GM23338 (cell line): Measurements from ENCODE around the gene MAT2B. TPM values are rescaled to one million over a fixed set of nuclear protein-coding genes. Genes with fewer than 3 reads are reported as not detected.
A peak's percentile ranks its signal among the peaks of the same experiment; 100 is the strongest.

Experiments
- ATAC-seq: fragments of 200-7000 bp; cut with Tn5 transposase; 3 replicates; pipeline ENCODE4 v1.9.1; 2020
- DNase-seq: peaks from one replicate; pipeline ENCODE4 v3.0.0-alpha.2; 2015; ENCODE audit warnings: low spot score
- H2AFZ ChIP-seq: fragments of 200-600 bp; sonication (generic); 2 replicates; pipeline ENCODE4 v1.8.0; 2016; ENCODE audit warnings: antibody characterized with exemption, mild to moderate bottlenecking, moderate library complexity
- H3F3A ChIP-seq: fragments of 200-600 bp; sonication (generic); replicated peaks from 2 replicates; pipeline ENCODE4 v1.8.0; 2017; ENCODE audit warnings: antibody characterized with exemption, mixed run types, low read depth
- H3K27ac ChIP-seq: fragments of 200-600 bp; sonication (generic); 2 replicates; pipeline ENCODE4 v1.6.1; 2016; ENCODE audit warnings: low read depth
- H3K27me3 ChIP-seq: fragments of 200-600 bp; sonication (generic); 2 replicates; pipeline ENCODE4 v1.8.0; 2016; ENCODE audit warnings: mild to moderate bottlenecking, mixed run types, moderate library complexity; ENCODE audit not compliant: insufficient read depth
- H3K36me3 ChIP-seq: fragments of 200-600 bp; sonication (generic); 2 replicates; pipeline ENCODE4 v1.8.0; 2016; ENCODE audit warnings: mild to moderate bottlenecking; ENCODE audit not compliant: insufficient read depth
- H3K4me1 ChIP-seq: fragments of 200-600 bp; sonication (generic); 2 replicates; pipeline ENCODE4 v1.8.0; 2016; ENCODE audit warnings: mild to moderate bottlenecking, moderate library complexity; ENCODE audit not compliant: insufficient read depth
- H3K4me2 ChIP-seq: fragments of 200-600 bp; sonication (generic); 2 replicates; pipeline ENCODE4 v1.7.1; 2017; ENCODE audit warnings: mixed run types
- H3K4me3 ChIP-seq: fragments of 200-600 bp; sonication (generic); 2 replicates; pipeline ENCODE4 v1.6.1; 2016; ENCODE audit warnings: mixed run types
- H3K79me2 ChIP-seq: fragments of 200-600 bp; sonication (generic); replicated peaks from 2 replicates; pipeline ENCODE4 v1.8.0; 2017; ENCODE audit warnings: mild to moderate bottlenecking; ENCODE audit not compliant: insufficient read depth
- H3K9me2 ChIP-seq: fragments of 200-600 bp; sonication (generic); 2 replicates; pipeline ENCODE4 v1.8.0; 2017; ENCODE audit not compliant: insufficient read depth
- H4K20me1 ChIP-seq: fragments of 200-600 bp; sonication (generic); replicated peaks from 2 replicates; pipeline ENCODE4 v1.8.0; 2017; ENCODE audit warnings: mild to moderate bottlenecking; ENCODE audit not compliant: insufficient read depth
- H3K27ac Mint-ChIP-seq: 2 replicates; pipeline ENCODE4 v1.8.0; 2020; ENCODE audit warnings: inconsistent platforms, mild to moderate bottlenecking, moderate library complexity, mixed read lengths
- H3K27me3 Mint-ChIP-seq: 3 replicates; pipeline ENCODE4 v1.8.0; 2022; ENCODE audit warnings: low read depth, mild to moderate bottlenecking, moderate library complexity, mixed read lengths, inconsistent platforms; ENCODE audit not compliant: insufficient read depth, poor library complexity
- H3K36me3 Mint-ChIP-seq: 3 replicates; pipeline ENCODE4 v1.8.0; 2021; ENCODE audit warnings: low read depth, mild to moderate bottlenecking, inconsistent platforms, moderate library complexity, mixed read lengths
- H3K4me1 Mint-ChIP-seq: 3 replicates; pipeline ENCODE4 v1.8.0; 2020; ENCODE audit warnings: mild to moderate bottlenecking, inconsistent platforms, mixed read lengths
- H3K4me3 Mint-ChIP-seq: 3 replicates; pipeline ENCODE4 v1.8.0; 2021; ENCODE audit warnings: moderate library complexity, mild to moderate bottlenecking, inconsistent platforms, mixed read lengths
- H3K9me3 Mint-ChIP-seq: 3 replicates; pipeline ENCODE4 v1.8.0; 2020; ENCODE audit warnings: moderate library complexity, mild to moderate bottlenecking, inconsistent platforms, mixed read lengths
- CREB1 ChIP-seq: fragments of 250-450 bp; sonication (Bioruptor Pico); IDR thresholded peaks from 2 replicates; pipeline ENCODE4 v1.5.0; 2020; ENCODE audit warnings: low read depth, mild to moderate bottlenecking, moderate library complexity
- EZH2 ChIP-seq: fragments of 200-600 bp; sonication (generic); IDR thresholded peaks from one replicate; pipeline ENCODE4 v1.8.0; 2017; ENCODE audit warnings: antibody characterized with exemption, mild to moderate bottlenecking, low read depth; ENCODE audit not compliant: unreplicated experiment
- EZH2phosphoT487 ChIP-seq: fragments of 200-600 bp; sonication (generic); IDR thresholded peaks from one replicate; pipeline ENCODE4 v1.8.1; 2018; ENCODE audit warnings: antibody characterized with exemption; ENCODE audit not compliant: unreplicated experiment
- JUNB ChIP-seq: IDR thresholded peaks from one replicate; pipeline ENCODE4 v1.6.1; 2016; ENCODE audit warnings: antibody characterized with exemption; ENCODE audit not compliant: unreplicated experiment
- NANOG ChIP-seq: IDR thresholded peaks from 2 replicates; pipeline ENCODE4 v1.6.1; 2016; ENCODE audit warnings: antibody characterized with exemption, borderline replicate concordance
- POLR2AphosphoS5 ChIP-seq: IDR thresholded peaks from 2 replicates; pipeline ENCODE4 v1.6.1; 2016; ENCODE audit warnings: antibody characterized with exemption, low read depth
- STAT1 ChIP-seq: IDR thresholded peaks from one replicate; pipeline ENCODE4 v1.6.1; 2016; ENCODE audit warnings: antibody characterized with exemption; ENCODE audit not compliant: unreplicated experiment
- ZNF114 ChIP-seq: fragments of 250-450 bp; sonication (Bioruptor Pico); IDR thresholded peaks from 2 replicates; pipeline ENCODE4 v1.5.0; 2020; ENCODE audit warnings: mild to moderate bottlenecking, moderate library complexity
- ZNF331 ChIP-seq: fragments of 250-450 bp; sonication (Bioruptor Pico); IDR thresholded peaks from 2 replicates; pipeline ENCODE4 v1.5.0; 2020; ENCODE audit warnings: low read depth, mild to moderate bottlenecking, moderate library complexity
- polyA plus RNA-seq: library from polyadenylated mRNA; unstranded; fragments of >200 nt; fragmentation: Nextera tagmentation; extraction: Ambion mirVana; gene quantifications from 2 replicates; pipeline ENCODE4 v1.2.1, GENCODE V29; 2016
- total RNA-seq: library from RNA; depleted of rRNA; stranded (reverse); fragments of >200 nt; shearing (Covaris generic); gene quantifications from 2 replicates; pipeline ENCODE4 v1.2.3, GENCODE V29; 2014
- TF ChIP-seq, protein P1 (sequence below): IDR thresholded peaks from 2 replicates; pipeline ENCODE4 v1.6.1; 2016; ENCODE audit warnings: antibody characterized with exemption
- TF ChIP-seq, protein P2 (sequence below): IDR thresholded peaks from one replicate; pipeline ENCODE4 v1.6.1; 2018; ENCODE audit warnings: antibody characterized with exemption; ENCODE audit not compliant: unreplicated experiment
- TF ChIP-seq, protein P3 (sequence below): fragments of 250-450 bp; sonication (Bioruptor Pico); IDR thresholded peaks from 2 replicates; pipeline ENCODE4 v1.5.0; 2020; ENCODE audit warnings: mild to moderate bottlenecking, moderate library complexity
- TF ChIP-seq, protein P4 (sequence below), 2 experiments: fragments of 200-600 bp in 1 of 2; sonication (generic) in 1 of 2; conservative IDR thresholded peaks; 2 replicates each; pipeline versions ENCODE4 v1.5.1 to v1.6.1; 2016 to 2017; ENCODE audit warnings: antibody characterized with exemption in 2 of 2, low read depth in 2 of 2, mild to moderate bottlenecking in 2 of 2, moderate library complexity in 1 of 2

Gene MAT2B
- total and polyA plus RNA-seq, 2 experiments from 2014 or later = 81.4 to 120 TPM

DNA sequence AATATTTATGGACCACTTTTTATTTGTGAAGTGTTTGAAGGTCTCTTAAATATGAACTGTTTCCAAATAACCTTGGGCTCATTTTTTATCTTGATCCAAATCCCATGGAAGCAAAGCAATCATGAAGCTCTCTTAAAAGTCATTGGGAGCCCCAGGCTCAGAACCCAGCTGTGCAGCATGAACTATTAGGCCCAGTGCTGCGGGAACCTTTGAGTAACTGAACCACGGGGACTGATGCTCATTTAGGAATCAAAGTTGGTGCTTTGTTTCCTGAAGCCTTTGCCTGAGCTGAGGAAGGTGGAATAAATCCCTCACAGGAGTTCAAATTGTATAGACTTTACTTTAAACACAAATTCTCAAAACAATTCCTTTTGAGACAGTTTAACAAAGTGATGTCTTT, 27.8 kb downstream of the MAT2B start:
- Mint-ChIP-seq H3K27me3 (peaks cover 9% of the 10 kb centered on the region), H3K36me3 (no peaks in the 10 kb centered on the region), H3K27ac (peak overlapping the region; percentile 79), H3K4me1 (peaks cover 47% of the 10 kb centered on the region), H3K9me3 (peaks cover 6% of the 10 kb centered on the region; the same call in 1 of the 3 replicates), H3K4me3 (no peak overlapping the region)
- ATAC-seq (peak; percentile 54), DNase-seq (peak; percentile 18)
- no peaks in the 10 kb centered on the region for H3K27me3 ChIP-seq
- TF ChIP-seq, protein P1, sequence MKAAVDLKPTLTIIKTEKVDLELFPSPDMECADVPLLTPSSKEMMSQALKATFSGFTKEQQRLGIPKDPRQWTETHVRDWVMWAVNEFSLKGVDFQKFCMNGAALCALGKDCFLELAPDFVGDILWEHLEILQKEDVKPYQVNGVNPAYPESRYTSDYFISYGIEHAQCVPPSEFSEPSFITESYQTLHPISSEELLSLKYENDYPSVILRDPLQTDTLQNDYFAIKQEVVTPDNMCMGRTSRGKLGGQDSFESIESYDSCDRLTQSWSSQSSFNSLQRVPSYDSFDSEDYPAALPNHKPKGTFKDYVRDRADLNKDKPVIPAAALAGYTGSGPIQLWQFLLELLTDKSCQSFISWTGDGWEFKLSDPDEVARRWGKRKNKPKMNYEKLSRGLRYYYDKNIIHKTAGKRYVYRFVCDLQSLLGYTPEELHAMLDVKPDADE = no peak
- TF ChIP-seq ZNF114 (no peak), STAT1 (no peak), EZH2 (no peak), JUNB (no peak), CREB1 (CRISPR knock-in tag) (no peak), EZH2phosphoT487 (no peak), ZNF331 (no peak), NANOG (no peak), POLR2AphosphoS5 (no peak)
- TF ChIP-seq, protein P2, sequence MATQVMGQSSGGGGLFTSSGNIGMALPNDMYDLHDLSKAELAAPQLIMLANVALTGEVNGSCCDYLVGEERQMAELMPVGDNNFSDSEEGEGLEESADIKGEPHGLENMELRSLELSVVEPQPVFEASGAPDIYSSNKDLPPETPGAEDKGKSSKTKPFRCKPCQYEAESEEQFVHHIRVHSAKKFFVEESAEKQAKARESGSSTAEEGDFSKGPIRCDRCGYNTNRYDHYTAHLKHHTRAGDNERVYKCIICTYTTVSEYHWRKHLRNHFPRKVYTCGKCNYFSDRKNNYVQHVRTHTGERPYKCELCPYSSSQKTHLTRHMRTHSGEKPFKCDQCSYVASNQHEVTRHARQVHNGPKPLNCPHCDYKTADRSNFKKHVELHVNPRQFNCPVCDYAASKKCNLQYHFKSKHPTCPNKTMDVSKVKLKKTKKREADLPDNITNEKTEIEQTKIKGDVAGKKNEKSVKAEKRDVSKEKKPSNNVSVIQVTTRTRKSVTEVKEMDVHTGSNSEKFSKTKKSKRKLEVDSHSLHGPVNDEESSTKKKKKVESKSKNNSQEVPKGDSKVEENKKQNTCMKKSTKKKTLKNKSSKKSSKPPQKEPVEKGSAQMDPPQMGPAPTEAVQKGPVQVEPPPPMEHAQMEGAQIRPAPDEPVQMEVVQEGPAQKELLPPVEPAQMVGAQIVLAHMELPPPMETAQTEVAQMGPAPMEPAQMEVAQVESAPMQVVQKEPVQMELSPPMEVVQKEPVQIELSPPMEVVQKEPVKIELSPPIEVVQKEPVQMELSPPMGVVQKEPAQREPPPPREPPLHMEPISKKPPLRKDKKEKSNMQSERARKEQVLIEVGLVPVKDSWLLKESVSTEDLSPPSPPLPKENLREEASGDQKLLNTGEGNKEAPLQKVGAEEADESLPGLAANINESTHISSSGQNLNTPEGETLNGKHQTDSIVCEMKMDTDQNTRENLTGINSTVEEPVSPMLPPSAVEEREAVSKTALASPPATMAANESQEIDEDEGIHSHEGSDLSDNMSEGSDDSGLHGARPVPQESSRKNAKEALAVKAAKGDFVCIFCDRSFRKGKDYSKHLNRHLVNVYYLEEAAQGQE = no peak
- TF ChIP-seq, protein P3, sequence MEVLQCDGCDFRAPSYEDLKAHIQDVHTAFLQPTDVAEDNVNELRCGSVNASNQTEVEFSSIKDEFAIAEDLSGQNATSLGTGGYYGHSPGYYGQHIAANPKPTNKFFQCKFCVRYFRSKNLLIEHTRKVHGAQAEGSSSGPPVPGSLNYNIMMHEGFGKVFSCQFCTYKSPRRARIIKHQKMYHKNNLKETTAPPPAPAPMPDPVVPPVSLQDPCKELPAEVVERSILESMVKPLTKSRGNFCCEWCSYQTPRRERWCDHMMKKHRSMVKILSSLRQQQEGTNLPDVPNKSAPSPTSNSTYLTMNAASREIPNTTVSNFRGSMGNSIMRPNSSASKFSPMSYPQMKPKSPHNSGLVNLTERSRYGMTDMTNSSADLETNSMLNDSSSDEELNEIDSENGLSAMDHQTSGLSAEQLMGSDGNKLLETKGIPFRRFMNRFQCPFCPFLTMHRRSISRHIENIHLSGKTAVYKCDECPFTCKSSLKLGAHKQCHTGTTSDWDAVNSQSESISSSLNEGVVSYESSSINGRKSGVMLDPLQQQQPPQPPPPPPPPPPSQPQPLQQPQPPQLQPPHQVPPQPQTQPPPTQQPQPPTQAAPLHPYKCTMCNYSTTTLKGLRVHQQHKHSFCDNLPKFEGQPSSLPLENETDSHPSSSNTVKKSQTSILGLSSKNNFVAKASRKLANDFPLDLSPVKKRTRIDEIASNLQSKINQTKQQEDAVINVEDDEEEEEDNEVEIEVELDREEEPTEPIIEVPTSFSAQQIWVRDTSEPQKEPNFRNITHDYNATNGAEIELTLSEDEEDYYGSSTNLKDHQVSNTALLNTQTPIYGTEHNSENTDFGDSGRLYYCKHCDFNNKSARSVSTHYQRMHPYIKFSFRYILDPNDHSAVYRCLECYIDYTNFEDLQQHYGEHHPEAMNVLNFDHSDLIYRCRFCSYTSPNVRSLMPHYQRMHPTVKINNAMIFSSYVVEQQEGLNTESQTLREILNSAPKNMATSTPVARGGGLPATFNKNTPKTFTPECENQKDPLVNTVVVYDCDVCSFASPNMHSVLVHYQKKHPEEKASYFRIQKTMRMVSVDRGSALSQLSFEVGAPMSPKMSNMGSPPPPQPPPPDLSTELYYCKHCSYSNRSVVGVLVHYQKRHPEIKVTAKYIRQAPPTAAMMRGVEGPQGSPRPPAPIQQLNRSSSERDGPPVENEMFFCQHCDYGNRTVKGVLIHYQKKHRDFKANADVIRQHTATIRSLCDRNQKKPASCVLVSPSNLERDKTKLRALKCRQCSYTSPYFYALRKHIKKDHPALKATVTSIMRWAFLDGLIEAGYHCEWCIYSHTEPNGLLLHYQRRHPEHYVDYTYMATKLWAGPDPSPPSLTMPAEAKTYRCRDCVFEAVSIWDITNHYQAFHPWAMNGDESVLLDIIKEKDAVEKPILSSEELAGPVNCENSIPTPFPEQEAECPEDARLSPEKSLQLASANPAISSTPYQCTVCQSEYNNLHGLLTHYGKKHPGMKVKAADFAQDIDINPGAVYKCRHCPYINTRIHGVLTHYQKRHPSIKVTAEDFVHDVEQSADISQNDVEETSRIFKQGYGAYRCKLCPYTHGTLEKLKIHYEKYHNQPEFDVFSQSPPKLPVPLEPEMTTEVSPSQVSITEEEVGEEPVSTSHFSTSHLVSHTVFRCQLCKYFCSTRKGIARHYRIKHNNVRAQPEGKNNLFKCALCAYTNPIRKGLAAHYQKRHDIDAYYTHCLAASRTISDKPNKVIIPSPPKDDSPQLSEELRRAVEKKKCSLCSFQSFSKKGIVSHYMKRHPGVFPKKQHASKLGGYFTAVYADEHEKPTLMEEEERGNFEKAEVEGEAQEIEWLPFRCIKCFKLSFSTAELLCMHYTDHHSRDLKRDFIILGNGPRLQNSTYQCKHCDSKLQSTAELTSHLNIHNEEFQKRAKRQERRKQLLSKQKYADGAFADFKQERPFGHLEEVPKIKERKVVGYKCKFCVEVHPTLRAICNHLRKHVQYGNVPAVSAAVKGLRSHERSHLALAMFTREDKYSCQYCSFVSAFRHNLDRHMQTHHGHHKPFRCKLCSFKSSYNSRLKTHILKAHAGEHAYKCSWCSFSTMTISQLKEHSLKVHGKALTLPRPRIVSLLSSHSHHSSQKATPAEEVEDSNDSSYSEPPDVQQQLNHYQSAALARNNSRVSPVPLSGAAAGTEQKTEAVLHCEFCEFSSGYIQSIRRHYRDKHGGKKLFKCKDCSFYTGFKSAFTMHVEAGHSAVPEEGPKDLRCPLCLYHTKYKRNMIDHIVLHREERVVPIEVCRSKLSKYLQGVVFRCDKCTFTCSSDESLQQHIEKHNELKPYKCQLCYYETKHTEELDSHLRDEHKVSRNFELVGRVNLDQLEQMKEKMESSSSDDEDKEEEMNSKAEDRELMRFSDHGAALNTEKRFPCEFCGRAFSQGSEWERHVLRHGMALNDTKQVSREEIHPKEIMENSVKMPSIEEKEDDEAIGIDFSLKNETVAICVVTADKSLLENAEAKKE (CRISPR knock-in tag) = no peak
- TF ChIP-seq, protein P4, sequence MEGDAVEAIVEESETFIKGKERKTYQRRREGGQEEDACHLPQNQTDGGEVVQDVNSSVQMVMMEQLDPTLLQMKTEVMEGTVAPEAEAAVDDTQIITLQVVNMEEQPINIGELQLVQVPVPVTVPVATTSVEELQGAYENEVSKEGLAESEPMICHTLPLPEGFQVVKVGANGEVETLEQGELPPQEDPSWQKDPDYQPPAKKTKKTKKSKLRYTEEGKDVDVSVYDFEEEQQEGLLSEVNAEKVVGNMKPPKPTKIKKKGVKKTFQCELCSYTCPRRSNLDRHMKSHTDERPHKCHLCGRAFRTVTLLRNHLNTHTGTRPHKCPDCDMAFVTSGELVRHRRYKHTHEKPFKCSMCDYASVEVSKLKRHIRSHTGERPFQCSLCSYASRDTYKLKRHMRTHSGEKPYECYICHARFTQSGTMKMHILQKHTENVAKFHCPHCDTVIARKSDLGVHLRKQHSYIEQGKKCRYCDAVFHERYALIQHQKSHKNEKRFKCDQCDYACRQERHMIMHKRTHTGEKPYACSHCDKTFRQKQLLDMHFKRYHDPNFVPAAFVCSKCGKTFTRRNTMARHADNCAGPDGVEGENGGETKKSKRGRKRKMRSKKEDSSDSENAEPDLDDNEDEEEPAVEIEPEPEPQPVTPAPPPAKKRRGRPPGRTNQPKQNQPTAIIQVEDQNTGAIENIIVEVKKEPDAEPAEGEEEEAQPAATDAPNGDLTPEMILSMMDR (conservative IDR thresholded peaks at IDR 0.05; ENCODE audit: low read depth in 2 of 2) = no peak
- no peaks in the 10 kb centered on the region for H3K79me2 ChIP-seq
- H3F3A ChIP-seq = 0 out of 2 replicates have a peak, but pooled peaks cover 3% of the 10 kb centered on the region
- no peaks in the 10 kb centered on the region for H3K36me3 ChIP-seq
- H2AFZ ChIP-seq = no peak overlapping the region
- H3K27ac ChIP-seq = peak overlapping the region; percentile 57
- no peaks in the 10 kb centered on the region for H4K20me1 ChIP-seq
- H3K4me1 ChIP-seq = peaks cover 38% of the 10 kb centered on the region
- no peaks in the 10 kb centered on the region for H3K9me2 ChIP-seq
- H3K4me3 ChIP-seq = no peak overlapping the region; the same call in 1 of the 2 replicates
- peak overlapping the region; percentile 64 for H3K4me2 ChIP-seq
